GM23338 (cell line): Measurements from ENCODE around the gene SIL1.

Experiments
- EZH2phosphoT487 ChIP-seq: fragments of 200-600 bp; sonication (generic); IDR thresholded peaks from one replicate; pipeline ENCODE4 v1.8.1; 2018; ENCODE audit warnings: antibody characterized with exemption; ENCODE audit not compliant: unreplicated experiment
- POLR2AphosphoS5 ChIP-seq: IDR thresholded peaks from 2 replicates; pipeline ENCODE4 v1.6.1; 2016; ENCODE audit warnings: antibody characterized with exemption, low read depth
- TF ChIP-seq, protein P1 (sequence below), 2 experiments: fragments of 200-600 bp in 1 of 2; sonication (generic) in 1 of 2; conservative IDR thresholded peaks; 2 replicates each; pipeline versions ENCODE4 v1.5.1 to v1.6.1; 2016 to 2017; ENCODE audit warnings: antibody characterized with exemption in 2 of 2, low read depth in 2 of 2, mild to moderate bottlenecking in 2 of 2, moderate library complexity in 1 of 2

DNA sequence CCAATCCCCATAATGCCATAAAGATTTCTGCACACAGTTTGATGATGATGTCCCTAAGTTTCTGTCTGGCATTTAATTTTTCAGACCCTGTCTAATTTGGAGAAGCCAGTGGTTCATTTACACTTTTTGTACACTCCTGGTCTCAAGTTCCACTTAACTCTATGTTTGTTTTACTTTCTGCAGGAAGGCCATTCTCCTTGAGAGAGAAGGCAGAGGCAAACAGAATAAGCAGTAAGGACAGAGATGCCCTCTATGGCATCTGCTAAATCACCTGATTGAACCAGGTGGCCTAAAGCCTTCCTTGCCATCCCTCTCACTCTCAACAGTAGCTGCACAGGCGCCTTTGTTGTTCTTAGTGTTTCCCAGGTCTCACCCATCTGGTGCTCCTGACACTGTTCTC lies 236.9 kb downstream of the SIL1 start:
- TF ChIP-seq, protein P1, sequence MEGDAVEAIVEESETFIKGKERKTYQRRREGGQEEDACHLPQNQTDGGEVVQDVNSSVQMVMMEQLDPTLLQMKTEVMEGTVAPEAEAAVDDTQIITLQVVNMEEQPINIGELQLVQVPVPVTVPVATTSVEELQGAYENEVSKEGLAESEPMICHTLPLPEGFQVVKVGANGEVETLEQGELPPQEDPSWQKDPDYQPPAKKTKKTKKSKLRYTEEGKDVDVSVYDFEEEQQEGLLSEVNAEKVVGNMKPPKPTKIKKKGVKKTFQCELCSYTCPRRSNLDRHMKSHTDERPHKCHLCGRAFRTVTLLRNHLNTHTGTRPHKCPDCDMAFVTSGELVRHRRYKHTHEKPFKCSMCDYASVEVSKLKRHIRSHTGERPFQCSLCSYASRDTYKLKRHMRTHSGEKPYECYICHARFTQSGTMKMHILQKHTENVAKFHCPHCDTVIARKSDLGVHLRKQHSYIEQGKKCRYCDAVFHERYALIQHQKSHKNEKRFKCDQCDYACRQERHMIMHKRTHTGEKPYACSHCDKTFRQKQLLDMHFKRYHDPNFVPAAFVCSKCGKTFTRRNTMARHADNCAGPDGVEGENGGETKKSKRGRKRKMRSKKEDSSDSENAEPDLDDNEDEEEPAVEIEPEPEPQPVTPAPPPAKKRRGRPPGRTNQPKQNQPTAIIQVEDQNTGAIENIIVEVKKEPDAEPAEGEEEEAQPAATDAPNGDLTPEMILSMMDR (conservative IDR thresholded peaks at IDR 0.05; ENCODE audit: low read depth in 2 of 2) = no peak
- no peak for TF ChIP-seq EZH2phosphoT487
- no peak for TF ChIP-seq POLR2AphosphoS5
